ENCODE data around the gene ZMYND10. TPM values are rescaled to one million over a fixed set of nuclear protein-coding genes. Genes with fewer than 3 reads are reported as not detected.
A peak's percentile ranks its signal among the peaks of the same experiment; 100 is the strongest.

The ZMYND10 gene
- total RNA-seq, 2 donors from 2014 or later = 0.37 to 1.5 TPM

DNA sequence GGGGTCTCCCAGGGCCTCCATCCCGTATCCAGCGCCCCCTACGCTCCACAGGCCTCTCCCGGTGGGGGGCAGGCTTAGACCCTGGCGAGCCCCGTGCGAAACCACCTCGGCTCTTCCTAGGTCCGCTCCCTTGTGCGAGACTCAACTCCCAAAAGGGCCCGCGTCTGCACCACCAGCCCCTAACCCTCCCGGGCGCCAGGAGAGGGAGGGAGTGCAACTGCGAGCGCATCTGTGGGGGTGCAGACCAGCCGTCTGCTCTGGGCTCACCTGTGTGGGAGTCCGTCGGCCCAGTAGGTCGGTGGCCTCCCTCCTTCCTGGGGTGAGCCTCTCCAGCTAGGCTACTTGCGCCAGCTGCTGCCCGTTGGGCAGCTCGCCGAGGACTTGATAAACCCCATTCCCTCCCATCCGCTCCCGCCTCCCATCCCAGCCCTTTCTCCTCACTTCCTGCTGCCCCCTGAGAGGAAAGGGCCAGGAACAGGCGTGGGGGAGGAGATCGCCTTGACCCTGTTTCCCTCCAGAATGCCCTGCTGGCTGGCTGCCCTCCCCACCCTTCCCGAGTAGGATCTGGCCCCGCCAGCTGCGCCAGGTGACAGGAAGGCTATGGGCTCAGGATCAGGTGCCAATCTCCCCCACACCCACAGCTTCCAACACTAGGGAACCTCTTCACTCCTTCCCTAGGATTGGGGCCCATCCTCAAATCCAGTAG is 23.0 kb downstream of the ZMYND10 start, which contains the start of gene HYAL2:
Gene HYAL2 (minus strand): TSS at position 360 of the 706 bp plus-strand sequence. CDS start 2,256 bp downstream, outside the sequence.
- Histone ChIP-seq H3K27me3 (no peaks in the 10 kb centered on the region), H3K4me1 (peaks cover 34% of the 10 kb centered on the region), H3K27ac (peak within 1 kb of the TSS; percentile 81), H3K9ac (ENCODE audit: low read depth in 2 of 2, low read length in 2 of 2) (peak within 1 kb of the TSS; percentile 72 to 91), H3K4me3 (peak within 1 kb of the TSS; percentile 66), H3K9me3 (no peaks in the 10 kb centered on the region), H3K36me3 (no peaks in the 10 kb centered on the region)
- DNase-seq = peak; percentile 50
- TF ChIP-seq, protein P1, sequence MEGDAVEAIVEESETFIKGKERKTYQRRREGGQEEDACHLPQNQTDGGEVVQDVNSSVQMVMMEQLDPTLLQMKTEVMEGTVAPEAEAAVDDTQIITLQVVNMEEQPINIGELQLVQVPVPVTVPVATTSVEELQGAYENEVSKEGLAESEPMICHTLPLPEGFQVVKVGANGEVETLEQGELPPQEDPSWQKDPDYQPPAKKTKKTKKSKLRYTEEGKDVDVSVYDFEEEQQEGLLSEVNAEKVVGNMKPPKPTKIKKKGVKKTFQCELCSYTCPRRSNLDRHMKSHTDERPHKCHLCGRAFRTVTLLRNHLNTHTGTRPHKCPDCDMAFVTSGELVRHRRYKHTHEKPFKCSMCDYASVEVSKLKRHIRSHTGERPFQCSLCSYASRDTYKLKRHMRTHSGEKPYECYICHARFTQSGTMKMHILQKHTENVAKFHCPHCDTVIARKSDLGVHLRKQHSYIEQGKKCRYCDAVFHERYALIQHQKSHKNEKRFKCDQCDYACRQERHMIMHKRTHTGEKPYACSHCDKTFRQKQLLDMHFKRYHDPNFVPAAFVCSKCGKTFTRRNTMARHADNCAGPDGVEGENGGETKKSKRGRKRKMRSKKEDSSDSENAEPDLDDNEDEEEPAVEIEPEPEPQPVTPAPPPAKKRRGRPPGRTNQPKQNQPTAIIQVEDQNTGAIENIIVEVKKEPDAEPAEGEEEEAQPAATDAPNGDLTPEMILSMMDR (IDR thresholded peaks at IDR 0.05) = no peak
- intact Hi-C loops (cut with DNase I) = loop anchor here (10.0 kb wide), 1 partner anchor 48 kb away; the partner anchor contains the start of gene LSMEM2

DNA sequence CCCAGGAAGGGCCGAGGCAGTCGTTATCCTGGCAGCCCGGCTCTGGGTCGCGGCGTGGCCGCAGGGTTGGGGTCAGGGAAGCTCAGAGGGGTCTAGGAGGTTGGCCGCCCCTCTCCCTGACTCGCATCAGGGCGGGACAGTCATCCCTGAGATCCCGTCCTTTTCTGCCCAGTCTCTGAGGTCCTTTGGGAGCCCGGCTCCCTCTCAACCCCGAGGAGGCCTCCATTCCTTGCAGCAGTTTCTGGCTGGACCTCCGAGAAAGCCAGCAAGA is 23.5 kb downstream of the ZMYND10 start:
- Histone ChIP-seq H3K4me1 (peaks cover 36% of the 10 kb centered on the region), H3K36me3 (no peaks in the 10 kb centered on the region), H3K9ac (ENCODE audit: low read depth in 2 of 2, low read length in 2 of 2) (peak overlapping the region; percentile 70 to 91), H3K4me3 (peak overlapping the region; percentile 66), H3K27ac (peak overlapping the region; percentile 81), H3K9me3 (no peaks in the 10 kb centered on the region), H3K27me3 (no peaks in the 10 kb centered on the region)
- TF ChIP-seq, protein P1 (IDR thresholded peaks at IDR 0.05) = no peak
- no peak for DNase-seq
- intact Hi-C loops (cut with DNase I) = loop anchor here (10.0 kb wide), 1 partner anchor 47 kb away; the partner anchor contains the start of gene LSMEM2

DNA sequence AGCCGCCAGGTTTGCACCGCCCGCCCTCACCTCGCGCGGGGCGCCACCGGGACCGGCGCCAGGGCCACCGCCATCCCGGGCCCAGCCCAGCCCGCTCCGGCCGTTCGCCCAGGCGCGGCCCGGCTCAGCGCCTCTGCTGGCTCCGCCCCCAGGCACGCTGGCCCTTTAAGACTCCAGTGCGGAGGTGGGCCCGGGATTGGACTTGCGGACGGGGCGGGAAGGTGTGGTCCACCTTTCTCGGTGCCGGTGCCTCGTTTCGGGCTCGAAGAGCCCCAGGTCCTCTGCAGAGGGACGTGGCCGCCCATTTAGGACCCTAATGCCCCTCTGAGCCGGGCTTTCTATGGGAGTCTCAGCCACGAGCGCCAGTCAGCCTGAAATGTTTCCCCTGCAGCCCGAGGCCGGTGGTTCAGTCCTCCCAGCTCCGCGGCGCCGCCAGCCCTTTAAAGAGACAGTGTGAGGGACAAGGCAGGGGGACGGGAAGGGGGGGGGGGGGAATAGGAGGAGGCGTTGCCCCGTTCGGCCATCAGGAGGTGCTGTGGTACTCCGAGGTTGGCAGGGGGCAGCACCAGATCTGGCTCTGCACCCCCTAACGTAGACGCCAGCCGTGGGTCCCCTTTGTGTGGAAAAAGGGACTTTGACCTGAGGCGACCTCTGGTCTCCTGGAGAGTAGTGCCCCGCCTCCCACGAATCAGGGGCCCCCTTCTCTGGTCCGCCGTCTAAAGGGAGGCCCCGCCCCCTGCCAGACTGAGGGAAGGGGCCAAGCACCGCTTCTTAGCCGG is 24.0 kb downstream of the ZMYND10 start:
- H3K27ac ChIP-seq = peak overlapping the region; percentile 81
- H3K36me3 ChIP-seq = no peaks in the 10 kb centered on the region
- peak overlapping the region; percentile 72 to 91 for H3K9ac ChIP-seq (ENCODE audit: low read depth in 2 of 2, low read length in 2 of 2)
- peaks cover 34% of the 10 kb centered on the region for H3K4me1 ChIP-seq
- H3K9me3 ChIP-seq = no peaks in the 10 kb centered on the region
- peak overlapping the region; percentile 66 for H3K4me3 ChIP-seq
- no peaks in the 10 kb centered on the region for H3K27me3 ChIP-seq
- TF ChIP-seq, protein P1 (IDR thresholded peaks at IDR 0.05) = peak; percentile 31
- intact Hi-C loops (cut with DNase I) = loop anchor here (10.0 kb wide), 1 partner anchor 47 kb away; the partner anchor contains the start of gene LSMEM2
- peak; percentile 89 for DNase-seq

DNA sequence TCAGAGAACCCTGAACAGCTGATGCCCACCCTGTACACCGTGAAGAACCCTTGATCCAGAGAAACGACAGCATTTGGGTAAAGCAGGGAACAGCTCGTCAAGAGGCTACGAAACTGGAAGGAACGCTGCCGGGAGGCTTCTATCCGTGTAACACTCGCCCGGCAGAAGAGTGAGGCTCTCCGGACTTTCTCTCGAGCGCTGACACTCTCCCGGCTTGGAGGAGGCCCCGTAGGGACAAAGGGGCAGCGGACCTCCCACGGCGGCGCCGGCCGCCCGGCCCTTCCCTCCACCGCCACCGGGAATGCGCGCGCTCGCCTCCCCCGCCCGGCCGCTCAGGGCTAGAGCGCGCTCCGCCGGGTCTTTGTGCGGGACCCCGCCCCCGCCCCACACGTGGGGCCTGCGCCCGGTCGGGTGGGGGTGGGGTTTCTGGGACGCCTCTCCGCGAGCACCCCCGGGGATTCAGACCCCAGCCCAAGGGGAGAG is 24.6 kb downstream of the ZMYND10 start:
- TF ChIP-seq, protein P1 (IDR thresholded peaks at IDR 0.05) = no peak
- no peaks in the 10 kb centered on the region for H3K9me3 ChIP-seq
- H3K27ac ChIP-seq = peak overlapping the region; percentile 81
- H3K36me3 ChIP-seq = no peaks in the 10 kb centered on the region
- peaks cover 38% of the 10 kb centered on the region for H3K4me1 ChIP-seq
- intact Hi-C loops (cut with DNase I) = loop anchor here (10.0 kb wide), 1 partner anchor 46 kb away; the partner anchor contains the start of gene LSMEM2
- no peaks in the 10 kb centered on the region for H3K27me3 ChIP-seq
- H3K9ac ChIP-seq (ENCODE audit: low read depth in 2 of 2, low read length in 2 of 2) = peak overlapping the region; percentile 72 to 91
- peak overlapping the region; percentile 66 for H3K4me3 ChIP-seq
- peak; percentile 80 for DNase-seq

DNA sequence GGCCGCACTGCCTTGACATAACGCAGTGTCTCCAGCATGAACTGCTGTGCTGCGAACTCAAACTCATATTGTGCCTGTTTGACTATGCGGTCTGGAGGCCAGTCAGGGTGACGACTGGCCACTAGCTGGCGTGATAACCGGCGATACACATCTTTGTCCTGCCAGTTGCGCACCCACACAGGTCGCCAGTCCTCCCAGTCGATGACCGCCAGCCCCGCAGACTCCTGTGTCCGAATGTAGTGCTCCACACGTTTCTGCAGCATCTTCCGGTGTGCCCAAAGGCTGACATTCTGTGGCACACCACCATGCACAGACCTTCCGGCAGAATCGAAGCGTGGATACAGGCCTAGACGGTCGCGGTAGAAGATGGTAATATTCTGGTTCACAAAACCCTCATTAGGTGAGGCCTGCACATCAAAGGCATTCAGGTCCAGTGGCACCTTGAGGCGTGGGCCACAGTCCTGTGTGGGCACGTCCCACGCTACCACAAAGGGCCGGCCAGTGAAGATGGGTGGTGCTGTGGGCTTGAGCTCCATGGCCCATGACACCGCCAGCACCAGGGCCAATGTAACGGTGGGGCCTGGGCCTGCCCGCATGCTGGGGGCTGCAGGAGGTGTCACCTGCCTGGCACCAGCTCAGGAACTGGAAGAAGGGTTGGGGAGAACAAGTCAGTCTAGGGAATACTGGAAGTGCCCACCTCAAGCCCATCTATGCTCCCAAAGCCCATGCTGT is 25.5 kb downstream of the ZMYND10 start:
- intact Hi-C loops (cut with DNase I) = loop anchor here (10.0 kb wide), 1 partner anchor 45 kb away; the partner anchor contains the start of gene LSMEM2
- DNase-seq = no peak
- TF ChIP-seq, protein P1 (IDR thresholded peaks at IDR 0.05) = no peak
- Histone ChIP-seq H3K36me3 (no peaks in the 10 kb centered on the region), H3K9ac (ENCODE audit: low read depth in 2 of 2, low read length in 2 of 2) (peak overlapping the region; percentile 72 to 91), H3K4me3 (peak overlapping the region; percentile 66), H3K27me3 (no peaks in the 10 kb centered on the region), H3K4me1 (peaks cover 38% of the 10 kb centered on the region), H3K27ac (peak overlapping the region; percentile 81), H3K9me3 (no peaks in the 10 kb centered on the region)
